NCI-H2227 treated with DMSO at 0.1 percent for 48 hours (cell line): ENCODE measurements around the gene TPGS1.
"Not testable (repeated sequence)": the region's sequence is repeated elsewhere in the genome, so short reads cannot be mapped to it uniquely, and the experiment has no call there.

Experiments used
- DNase-seq: peaks from one replicate; lab custom pipeline; 2025; lab: John Stamatoyannopoulos, UW

The TPGS1 gene

DNA sequence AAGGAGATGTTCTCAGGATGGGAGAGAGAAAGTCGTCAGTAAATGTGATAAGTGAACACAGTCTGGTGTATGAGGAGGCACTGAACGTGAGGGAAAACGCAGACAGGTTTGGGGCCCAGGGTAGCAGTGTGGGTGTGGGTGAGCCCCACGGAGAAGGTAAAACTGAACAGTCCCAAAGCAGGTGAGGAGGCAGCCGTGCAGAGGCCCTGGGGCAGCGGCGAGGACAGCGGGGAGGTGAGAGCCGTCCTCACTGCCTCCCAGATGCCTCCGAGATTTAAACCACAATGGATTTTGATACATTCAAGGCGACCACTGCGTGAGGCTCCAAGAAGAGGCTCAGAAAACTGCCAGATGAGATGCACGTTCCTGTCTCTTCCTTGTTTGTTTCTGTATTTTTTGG is 31.9 kb upstream of the TPGS1 start:
- no peak for DNase-seq

DNA sequence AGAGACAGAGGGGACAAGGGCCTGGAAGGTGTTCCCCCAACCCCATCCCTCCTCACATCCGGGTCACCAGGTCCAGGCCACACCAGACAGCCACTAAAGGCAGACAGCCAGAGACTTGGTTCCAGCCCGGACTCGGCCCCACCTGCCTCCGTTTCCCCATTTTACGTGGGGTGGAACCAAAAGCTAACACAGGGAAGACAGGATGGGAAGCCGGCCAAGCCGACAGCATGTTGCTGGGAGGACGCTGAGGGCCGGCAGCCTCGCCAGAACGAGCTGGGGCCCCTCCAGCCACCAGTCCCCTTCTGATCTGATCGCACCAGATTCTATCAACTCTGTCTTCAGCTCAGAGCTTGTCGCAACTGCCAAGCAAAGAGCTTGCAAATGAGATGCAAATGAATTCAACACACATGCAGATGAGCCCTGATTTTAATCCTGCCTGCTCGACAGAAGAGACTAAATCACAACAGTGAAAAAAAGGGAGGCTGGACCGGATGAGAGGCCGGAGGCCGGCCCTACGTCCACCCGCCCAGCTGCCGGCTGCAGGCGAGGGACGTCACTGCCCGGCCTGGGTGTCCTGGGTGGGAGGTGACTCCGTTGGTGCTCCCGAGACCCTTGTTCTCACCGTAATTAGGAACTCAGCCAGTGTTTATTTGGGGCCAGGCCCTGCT is 28.9 kb upstream of the TPGS1 start:
- no peak for DNase-seq

DNA sequence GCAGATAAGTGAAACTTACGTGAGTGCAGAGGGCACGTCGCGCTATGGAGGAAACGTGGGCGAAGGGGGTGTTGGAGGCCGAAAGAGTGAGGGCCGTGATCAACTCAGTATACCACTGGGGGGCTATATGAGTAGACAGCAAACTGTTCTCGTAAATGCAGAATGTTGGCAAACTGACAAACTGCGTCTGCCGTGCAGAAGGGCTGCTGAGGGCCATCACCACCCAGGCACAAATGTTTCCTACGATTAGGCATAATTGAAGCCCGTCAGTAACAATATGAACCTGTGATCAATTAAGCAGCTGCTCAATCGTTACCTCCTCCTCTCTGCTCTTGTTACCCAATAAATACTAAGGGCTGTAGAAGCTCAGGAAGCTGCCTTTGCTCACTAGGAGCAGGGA is 28.3 kb upstream of the TPGS1 start:
- no peak for DNase-seq

DNA sequence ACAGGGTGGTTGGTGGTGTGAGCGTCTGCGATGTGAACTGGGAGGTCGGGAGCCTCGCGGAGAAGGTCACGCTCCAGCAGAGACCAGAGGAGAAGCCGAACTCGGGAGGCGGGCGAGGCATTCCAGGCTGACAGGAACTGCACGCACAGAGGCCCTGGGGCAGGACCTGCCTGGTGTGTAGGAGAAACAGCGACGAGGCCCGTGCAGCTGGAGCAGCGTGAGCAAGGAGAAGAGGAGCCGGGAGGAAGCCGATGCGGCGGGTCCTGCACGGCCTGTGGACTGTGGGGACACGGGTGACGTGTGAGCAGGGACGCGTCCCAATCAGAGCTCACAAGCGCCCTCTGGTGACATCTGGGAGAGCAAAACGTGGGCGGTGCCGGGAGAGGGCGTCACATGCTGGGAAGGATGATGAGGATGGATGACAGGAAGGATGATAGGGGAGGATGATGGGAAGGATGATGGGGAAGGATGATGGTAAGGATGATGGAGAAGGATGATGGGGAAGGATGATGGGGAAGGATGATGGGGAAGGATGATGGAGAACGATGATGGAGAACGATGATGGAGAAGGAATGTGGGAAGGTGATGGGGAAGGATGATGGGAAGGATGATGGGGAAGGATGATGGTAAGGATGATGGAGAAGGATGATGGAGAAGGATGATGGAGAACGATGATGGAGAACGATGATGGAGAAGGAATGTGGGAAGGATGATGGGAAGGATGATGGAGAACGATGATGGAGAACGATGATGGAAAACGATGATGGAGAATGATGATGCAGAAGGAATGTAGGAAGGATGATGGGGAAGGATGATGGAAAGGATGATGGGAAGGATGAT is 27.1 kb upstream of the TPGS1 start:
- DNase-seq: no peak

GRCh38 chr19:481100-481499 is 26.2 kb upstream of the TPGS1 start:
- not testable (repeated sequence) for DNase-seq

GRCh38 chr19:482186-483041 is 24.9 kb upstream of the TPGS1 start:
- DNase-seq: no peak

GRCh38 chr19:483332-484072 is 23.8 kb upstream of the TPGS1 start:
- no peak for DNase-seq

- no peak for DNase-seq
Observed at GRCh38 chr19:484494-484893, 22.8 kb upstream of the TPGS1 start.

DNA sequence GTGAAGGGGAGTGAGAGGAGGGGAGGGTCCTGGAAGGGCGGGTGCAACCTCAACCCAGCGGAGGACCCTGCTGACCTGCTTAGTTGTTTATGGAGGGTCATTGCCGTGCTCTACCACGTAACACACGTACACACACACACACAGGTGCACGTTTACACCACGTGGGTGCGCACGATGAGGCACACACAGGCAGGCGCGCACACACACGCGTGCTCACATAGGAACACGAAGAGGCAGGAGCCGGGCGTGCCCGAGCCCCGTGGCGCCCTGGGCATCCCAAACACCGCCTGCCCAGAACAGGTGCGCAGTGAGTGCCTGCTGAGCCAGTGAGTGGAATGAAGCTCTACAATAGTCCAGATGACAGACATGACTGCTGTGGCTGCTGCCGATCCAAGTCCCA is 22.2 kb upstream of the TPGS1 start:
- DNase-seq: no peak

DNA sequence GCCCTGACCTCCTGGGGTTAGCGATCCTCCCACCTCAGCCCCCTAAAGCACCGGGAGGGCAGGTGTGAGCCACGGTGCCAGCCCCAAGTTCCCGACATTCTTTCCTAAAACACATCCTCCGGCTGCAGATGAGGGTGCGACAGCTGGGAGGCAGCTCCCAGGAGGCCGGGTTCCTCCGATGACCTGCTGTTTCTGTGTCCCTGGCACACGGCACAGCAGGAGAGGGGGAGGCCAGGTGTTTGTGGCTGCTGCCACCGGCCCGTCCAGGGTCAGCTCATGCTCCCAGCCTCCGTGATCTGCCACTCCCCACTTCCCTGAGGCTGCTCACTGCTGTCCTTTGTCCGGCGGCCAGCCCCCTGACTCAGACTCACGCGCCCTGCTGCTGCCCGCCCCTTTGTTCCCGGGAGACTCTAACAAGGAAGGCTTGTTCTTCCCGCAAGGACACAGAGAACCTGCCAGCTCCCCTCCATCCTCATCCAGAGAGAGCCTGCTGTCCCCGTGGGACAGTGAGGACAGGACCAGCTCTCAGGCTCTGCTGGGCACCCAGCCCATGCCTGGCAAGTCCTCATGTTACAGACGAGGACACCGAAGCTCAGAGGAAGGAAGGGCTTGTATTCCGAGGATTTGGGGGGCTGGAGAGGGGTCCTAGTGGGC is 21.6 kb upstream of the TPGS1 start:
- DNase-seq: no peak

GRCh38 chr19:488505-489417 is 18.5 kb upstream of the TPGS1 start:
- peak; percentile 86 for DNase-seq

- no peak for DNase-seq
Observed at GRCh38 chr19:489418-490196, 17.7 kb upstream of the TPGS1 start.

DNA sequence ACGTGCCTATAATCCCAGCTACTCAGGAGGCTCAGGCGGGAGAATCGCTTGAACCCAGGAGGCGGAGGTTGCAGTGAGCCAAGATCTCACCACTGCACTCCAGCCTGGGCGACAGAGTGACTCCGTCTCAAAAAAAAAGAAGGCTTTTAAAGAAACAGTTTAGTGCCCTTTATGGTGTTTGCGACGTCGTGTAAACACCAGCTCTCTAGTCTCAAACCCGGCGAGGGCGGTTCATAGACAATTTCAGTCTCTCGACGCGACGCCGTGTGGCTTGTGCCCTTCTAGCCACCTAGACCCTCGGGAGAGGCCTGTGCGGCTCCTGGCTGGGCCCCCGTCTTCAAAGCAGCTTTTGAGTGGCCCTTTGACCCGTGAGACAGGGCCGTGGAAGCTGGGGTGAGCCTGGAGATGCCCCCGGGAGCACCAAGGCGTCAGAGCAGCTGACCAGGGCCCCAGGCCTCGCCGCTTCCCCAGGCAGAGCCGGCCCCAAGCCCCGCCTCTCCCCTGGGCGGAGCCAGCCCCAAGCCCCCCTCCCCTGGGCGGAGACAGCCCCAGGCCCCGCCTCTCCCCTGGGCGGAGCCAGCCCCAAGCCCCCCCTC is 16.1 kb upstream of the TPGS1 start:
- DNase-seq: no peak

- DNase-seq: no peak
Observed at GRCh38 chr19:492091-492531, 15.2 kb upstream of the TPGS1 start.

DNA sequence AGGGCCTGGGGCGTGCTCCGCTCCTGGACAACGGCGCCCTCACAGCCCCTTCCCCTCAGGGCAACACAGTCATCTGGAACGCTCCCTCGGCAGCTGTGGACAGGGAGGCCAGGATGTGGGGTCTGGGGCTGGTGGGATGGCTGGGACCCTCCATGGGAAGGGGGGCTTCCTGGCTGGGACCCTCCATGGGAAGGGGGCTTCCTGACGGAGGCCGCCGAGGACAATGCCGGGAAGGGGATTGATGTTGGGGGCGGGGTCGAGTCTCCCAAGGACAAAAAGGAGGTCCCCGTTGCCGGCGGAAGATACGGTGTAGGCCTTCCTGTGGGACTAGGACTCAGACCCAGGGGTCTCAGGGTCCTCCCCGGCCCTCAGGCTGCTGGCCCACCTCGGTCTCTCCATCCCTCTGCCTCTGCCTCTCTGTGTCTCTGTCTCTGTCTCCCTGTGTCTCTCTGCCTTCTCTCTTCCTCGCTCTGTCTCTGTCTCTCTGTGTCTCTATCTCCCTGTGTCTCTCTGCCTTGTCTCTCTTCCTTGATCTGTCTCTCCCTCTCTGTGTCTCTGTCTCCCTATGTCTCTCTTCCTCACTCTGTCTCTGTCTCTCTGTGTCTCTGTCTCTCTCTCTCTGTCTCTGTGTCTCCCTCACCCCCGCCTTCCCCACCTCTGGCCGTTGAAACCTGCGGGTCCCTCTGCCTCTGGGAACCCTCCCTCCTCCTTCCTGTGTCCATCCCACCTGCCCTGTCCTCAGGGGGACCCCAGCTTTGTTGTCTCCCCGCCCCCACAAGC is 13.7 kb upstream of the TPGS1 start:
- DNase-seq: no peak

DNA sequence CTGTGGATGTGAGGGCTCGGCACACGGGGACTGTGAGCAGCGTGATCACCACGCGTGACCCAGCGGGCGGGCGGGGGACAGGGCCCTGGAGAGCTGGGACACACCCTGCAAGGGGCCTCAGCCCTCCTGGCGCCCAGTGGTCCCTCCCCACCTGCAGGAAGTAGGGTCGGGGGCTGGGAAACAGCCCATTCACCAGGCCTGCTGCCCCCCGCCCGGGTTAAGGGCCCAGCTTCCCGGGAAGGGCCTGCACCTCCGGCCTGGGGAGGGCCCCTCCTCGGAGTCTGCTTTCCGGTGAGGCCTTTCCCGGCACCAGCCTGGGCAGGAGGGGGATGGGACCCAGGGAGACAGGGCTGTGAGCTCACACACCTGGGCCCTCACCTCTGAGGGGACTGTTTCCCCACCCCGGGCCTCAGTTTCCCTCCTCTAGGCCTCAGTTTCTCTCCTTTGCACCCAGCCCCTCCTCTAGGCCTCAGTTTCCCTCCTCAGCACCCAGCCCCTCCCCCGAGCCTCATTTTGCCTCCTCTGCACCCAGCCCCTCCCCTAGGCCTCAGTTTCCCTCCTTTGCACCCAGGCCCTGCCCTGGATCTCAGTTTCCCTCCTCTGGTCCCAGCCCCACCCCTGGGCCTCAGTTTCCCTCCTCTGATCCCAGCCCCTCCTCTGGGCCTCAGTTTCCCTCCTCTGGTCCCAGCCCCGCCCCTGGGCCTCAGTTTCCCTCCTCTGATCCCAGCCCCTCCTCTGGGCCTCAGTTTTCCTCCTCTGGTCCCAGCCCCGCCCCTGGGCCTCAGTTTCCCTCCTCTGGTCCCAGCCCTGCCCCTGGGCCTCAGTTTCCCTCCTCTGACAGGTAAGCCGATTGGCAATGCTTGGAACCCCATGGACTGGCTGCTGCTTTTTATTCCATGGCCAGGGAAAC is 12.9 kb upstream of the TPGS1 start:
- no peak for DNase-seq

DNA sequence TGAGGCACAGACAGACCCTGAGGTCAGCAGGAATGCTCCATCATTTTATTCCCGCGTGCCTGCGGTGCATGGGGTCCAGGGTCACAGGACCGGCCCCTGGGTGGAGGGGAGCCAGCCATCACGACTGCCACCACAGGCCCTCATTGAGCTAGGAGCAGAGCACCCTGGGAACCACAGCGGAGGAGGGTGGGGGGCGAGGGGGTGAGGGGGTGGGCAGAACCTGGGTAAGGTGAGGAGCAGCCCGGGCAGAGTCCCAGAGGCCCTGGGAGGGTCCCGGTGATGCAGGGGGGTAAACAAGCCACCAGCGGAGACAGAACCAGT is 12.3 kb upstream of the TPGS1 start:
- DNase-seq: no peak
